NAMALWA (cell line): ENCODE results near the gene APPBP2.
"Not testable (repeated sequence)": the region's sequence is repeated elsewhere in the genome, so short reads cannot be mapped to it uniquely, and the experiment has no call there.

ENCODE experiments used
- DNase-seq: peaks from one replicate; pipeline ENCODE4 v3.0.0-alpha.2; 2015; ENCODE audit warnings: low spot score

APPBP2 gene

DNA sequence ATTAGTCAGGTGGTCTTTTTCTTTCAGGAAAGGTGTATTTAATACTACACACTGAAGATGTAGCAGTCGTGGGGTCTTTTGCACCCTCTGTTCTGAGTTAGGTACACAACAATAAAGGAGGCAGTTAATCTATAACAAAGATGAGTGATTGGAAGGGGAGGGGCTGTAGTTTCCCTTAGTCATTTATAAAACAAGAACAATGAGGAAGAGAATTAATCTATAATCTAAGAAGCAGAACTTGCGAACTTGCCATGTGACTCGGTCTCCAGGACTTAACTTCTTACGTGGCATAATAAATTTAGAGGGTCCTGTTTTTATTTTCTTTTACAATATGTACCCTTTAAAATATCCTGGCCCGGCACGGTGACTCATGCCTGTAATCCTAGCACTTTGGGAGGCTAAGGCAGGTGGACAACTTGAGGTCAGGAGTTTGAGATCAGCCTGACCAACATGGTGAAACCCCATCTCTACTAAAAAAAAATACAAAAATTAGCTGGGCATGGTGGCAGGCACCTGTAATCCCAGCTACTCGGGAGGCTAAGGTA is 8.6 kb upstream of the APPBP2 start:
- no peak for DNase-seq

DNA sequence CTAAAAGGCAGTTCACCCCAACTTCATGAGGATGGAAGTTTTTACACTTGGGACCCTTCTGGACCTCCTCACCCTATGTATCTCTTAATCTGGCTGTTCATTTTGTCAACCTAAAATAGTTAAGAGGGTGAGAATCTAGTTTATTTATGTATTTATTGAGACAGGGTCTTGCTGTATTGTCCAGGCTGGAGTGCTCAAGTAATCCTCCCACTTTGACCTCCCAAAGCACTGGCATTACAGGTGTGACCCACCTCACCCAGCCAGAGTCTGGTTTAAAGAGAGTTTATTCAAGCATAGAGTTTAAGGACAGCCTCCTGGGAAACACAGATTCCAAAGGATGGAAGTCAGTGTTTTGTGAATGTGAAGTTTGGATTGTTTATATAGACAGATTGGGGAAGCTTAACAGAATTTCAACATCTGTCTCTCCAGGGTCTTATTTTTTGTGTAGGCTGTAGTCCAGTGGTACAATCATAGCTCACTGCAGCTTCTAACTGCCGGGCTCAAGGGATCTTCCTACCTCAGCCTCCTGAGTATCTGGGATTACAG is 8.0 kb upstream of the APPBP2 start:
- no peak for DNase-seq

DNA sequence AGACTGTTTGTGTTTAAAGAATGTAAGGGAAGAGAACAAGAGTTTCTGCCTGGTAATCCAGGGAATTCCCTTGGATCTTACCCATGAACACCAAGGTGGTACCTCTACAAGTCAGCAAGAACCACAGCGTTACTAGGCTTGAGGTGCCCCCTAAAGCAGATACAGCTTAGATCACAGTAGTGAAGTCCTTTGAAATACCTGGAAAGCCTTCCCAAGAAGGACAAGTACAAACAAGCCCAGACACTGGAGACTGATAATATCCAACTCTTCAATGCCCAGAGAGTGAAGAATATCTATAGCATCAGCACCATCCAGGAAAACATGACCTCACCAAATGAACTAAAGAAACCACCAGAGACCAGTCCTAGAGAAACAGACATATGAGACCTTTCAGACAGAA is 3.8 kb upstream of the APPBP2 start:
- no peak for DNase-seq

DNA sequence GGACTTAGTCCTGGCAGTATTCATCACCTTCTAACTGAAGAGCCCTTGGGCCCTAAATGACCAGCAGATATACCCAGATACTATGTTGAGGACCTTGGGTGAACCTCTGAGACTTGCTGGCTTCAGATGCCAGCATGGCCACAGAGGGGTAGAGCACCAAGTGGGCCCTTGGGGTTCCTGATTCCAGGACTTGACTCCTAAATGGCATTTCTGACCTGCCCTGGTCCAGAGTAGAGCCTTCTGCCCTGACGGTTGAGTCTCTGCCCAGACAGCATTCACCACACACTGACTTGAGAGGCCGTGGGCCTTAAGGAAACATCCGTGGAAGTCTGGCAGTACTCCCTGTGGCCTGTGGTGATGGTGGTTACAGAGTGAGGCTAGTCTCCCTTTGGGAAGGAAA is 2.8 kb upstream of the APPBP2 start:
- DNase-seq: no peak

DNA sequence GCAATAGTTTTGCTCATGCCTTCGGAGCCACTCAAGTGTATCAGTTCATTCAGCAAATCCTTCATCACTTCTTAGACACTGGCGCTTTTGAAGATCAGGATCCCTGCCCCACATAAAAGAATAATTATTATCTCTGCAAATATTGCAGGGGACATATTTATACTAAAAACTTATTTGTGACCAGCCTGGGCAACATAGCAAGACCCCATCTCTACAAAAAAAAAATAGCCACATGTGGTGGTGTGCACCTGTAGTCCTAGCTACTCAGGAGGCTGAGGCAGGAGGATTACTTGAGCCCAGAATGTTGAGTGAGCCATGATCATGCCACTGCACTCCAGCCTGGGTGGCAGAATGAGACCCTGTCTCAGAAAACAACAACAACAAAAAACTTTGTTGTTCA is 1.7 kb upstream of the APPBP2 start:
- no peak for DNase-seq

DNA sequence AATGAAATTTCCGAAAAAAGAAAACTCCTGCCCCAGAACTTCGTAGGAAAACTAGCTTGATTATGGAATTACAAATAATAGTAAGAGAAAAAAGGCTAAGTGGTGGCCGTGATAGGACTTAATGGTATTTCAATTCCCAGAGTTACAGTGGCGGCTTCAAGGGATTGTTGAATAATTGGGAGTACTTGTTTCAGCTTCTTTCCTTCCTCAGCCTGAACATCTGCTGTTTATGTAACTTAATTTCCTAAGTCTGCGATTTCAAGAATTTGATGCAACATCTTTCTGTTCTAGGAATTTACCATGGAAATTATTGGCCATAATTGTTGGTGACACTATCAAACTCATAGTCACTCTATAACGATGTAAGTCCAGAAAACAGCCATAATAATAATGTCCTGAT is 684 bp upstream of the APPBP2 start:
- no peak for DNase-seq

DNA sequence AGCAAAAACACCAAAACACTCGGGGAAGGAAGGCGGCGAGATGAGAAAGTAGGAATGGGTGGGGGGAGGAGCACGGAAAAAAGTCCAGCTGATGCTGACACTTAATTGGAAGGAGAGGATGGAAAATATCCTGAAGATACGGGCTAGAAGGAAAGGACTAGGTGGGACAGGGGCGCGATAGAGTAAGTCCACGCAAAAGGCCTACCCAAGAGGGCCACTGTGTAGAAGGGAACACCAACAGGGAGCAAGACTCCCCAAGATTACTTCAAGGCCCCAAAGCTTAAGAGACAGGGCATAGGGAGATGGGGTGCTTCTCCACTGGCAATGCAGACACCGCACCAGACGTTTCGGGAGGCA is 736 bp downstream of the APPBP2 start:
- no peak for DNase-seq

DNA sequence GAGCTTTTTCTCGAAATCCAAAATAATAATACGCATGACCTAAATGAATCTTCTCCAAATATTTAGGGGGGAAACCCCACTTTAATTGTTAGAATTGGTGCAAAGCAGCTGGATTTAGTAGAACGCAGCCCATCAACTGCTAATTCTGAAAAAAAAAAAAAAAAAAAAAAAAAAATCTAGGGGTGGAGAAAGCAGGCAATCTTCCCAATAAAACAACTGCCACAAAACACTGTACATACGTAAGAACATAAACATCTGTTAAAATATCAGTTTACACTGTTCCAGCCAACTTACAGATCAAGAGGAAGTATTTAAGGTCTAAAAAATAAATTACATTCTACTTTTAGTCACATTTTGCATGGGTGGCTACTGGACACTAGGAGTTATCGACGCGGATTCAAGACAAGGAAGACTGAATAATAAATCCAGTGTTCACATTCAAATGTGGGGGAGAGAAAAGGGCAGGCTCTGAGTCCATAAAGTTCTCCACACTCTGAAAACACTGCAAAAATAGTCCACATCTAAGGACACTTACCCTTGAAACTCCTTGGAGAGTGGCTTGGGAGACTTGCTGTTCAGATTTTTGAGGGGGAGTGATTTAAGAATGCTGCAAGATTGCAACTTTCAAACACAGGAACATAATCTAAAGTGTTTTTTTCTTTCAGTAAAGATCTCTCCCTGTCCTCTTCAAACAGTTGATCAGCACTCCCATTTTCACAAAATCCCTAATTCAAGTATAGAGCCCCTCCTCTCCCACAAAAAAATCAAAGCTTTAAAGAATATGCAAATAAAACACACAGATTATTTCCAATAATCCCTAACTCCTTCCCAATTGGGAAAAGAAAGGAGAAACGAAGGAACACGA is 1.3 kb downstream of the APPBP2 start:
- DNase-seq: peak; percentile 29

DNA sequence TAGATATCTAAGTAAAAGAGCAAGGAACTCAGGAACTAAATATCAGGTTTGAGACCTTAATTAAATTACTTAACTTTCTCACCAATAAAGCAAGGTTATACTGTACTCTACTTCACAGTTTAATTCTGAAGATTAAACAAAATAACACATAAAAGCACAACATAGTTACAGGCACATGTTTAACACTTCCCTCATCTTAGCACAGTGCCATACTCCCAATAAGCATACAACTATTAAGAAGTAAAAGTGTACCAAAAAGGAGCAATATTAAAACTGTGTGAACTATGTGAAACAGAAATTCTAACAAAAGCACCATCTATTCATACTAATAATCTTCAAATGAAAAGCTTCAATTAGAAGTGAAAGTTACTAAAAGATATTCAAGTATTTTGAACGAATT is 2.2 kb downstream of the APPBP2 start:
- no peak for DNase-seq

DNA sequence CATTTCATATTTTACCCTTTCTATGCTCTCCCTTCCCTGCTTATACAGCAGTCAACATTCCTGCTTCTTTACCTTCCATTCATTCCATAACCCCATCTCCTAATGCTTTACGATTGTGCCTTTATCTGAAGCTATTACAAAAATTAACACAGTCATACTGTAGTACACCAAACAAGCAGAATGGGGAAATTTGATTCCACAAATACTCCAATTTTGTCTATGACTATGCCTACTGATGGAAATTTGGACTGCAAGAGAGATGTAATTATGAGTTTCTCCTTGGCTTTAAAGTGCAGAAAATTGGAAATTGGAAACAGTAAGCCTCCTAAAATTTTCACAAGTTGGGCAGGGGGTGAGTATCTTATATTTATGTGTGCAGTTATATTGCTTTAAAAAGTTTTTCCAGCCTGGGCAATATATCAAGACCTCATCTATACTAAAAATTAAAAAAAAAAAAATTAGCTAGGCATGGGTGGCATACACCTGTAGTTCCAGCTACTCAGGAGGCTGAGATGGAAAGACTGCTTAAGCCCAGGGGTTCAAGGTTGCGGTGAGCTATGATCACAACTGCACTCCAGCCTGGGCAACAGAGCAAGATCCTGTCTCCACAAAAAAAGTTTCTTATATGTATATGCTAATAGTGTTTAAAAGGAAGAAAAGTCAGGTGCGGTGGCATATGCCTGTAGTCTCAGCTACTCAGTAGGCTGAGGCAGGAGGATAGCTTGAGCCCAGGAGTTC is 3.0 kb downstream of the APPBP2 start:
- DNase-seq: no peak

DNA sequence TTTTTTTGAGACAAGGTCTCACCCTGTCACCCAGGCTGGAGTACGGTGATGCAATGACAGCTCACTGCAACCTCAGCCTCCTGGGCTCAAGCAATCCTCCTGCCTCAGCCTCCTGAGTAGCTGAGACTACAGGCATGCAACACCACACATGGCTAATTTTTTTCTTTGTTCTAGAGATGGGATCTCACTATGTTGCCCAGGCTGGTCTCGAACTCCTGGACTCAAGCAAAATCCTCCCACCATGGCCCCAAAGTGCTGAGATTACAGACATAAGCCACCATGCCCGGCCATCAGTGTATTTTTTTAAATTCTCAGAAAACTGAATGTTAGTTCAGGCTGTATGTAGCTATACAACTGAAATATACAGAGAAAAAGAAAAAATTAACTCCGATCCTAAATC is 6.2 kb downstream of the APPBP2 start:
- DNase-seq: no peak

DNA sequence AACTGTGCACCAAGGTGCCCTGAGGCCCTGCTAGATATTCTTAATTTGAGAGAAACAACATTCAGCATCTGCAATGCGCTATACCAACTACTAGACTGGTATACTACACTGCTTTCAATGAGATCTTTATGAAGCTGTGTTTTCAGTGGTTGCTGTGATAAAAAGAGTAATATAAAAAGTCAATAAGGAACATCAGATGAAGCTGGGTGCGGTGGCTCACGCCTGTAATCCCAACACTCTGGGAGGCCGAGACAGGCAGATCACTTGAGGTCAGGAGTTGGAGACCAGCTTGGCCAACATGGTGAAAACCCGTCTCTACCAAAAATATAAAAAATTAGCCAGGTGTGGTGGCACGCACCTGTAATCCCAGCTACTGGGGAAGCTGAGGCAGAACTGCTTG is 10.4 kb downstream of the APPBP2 start:
- DNase-seq: not testable (repeated sequence)

DNA sequence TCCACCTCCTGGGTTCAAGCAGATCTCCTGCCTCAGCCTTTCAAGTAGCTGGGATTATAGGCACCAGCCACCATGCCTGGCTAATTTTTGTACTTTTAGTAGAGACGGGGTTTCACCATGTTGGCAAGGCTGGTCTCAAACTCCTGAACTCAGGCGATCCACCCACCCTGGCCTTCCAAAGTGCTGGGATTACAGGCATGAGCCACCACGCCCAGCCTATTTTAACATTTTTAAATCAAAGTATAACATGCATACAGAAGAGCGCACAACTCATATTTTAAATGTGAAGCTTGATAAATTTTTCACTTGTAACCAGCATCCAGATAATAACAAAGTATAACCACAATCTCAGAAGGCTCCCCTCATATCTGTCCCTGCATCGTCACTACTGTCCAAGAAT is 10.8 kb downstream of the APPBP2 start:
- DNase-seq: not testable (repeated sequence)

DNA sequence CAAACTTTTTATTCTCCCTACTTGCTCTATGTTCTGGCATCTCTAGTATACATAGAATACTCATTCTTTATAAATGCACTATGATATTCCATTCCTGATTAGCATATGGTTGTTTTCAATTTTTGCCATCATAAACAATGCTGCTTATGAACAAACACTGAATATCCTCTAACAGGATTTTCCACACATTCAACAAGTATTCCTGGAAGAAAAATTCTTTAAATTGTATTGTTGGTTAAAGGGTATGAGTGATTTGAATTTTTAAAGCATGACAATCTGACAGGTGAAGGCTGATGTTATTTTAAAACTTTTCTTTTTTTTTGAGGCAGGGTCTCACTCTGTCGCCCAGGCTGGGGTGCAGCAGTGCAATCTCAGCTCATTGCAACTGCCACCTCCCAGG is 11.5 kb downstream of the APPBP2 start:
- no peak for DNase-seq

DNA sequence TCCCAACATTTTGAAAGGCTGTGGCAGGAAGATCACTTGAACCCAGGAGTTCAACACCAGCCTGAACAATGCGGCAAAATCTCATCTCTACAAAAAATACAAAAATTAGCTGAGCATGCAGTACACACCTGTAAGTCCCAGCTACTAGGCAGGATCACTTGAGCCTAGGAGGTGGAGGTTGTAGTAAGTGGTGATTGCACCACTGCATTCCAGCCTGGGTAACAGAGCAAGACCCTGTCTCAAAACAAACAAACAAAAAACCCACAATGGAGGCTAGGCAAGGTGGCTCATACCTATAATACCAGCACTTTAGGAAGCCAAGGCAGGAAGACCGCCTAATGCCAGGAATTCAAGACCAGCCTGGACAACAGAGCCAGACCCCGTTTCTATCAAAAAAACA is 12.0 kb downstream of the APPBP2 start:
- DNase-seq: no peak

DNA sequence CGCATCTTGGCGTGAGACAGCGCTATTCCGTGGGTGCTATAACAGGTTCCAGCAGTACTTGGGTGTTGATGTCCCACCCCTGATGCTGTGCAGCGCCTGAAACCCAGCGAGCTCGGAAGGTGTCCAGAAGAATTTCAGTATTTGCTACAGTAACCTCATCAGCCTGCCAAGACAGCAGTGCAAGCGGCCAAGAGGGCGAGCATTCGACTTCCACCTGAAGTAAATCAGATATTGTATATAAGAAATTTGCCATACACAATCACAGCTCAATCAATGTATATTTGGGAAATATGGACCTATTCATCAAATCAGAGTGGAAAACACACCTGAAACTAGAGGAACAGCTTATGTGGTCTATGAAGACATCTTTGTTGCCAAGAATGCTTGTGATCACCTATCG is 13.0 kb downstream of the APPBP2 start:
- no peak for DNase-seq

DNA sequence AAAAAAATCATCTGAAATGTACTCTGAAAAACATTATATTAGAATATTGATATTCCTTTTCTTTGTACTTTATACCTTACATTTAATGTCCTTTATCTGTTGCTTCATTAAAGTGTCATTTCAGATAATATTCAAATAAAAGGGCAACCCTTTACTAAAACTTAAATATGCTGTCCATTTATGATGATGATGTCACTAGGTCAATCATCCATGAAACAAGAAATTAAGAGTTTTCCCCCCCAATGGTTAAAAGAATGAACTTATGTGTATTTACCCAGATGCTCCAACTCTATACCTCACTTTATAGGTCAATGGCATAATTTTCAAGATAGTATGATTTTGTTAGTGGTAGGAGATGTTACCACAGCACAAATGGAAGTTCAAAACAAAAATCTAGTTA is 15.3 kb downstream of the APPBP2 start:
- no peak for DNase-seq

DNA sequence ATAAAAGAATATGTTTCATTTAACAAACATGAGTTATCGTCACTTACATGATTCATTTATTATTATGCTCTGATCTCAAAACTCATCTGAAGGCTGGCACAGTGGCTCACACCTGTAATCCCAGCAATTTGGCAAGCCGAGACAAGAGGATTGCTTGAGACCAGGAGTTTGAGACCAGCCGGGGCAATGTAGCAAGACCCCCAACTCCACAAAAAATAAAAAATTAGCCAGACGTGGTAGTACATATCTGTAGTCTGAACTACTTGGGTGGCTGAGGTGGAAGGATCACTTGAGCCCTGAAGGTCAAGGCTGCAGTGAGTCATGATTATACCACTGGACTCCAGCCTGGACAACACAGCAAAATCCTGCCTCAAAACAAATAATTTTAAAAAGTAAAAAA is 16.0 kb downstream of the APPBP2 start:
- DNase-seq: no peak

DNA sequence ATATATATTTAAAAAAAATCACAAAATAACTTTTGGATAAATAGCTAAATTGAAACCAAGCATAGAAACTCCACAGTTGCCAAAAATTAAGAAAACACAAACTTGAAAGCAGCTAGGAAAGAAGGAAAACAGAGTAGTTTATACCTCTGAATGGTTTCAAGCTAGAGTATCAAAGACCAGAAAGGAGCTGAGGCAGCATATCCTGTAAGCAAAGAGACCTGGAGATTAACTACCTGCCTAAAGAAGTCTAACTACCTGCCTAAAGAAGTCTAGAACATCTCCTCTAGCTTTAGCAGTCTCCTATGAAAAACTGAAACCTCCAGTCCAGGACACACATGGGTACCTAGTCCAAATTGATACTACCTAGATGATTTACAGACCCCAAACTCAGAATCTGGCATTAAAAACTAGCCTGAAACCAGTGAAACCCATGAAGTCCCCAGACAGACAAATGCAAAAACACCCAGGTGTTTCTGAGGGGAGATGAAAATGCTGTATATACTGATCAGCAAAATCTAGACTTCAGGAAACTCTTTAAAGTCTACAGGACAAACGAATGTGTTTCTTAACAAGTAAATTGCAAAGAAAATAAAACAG is 17.6 kb downstream of the APPBP2 start:
- no peak for DNase-seq

DNA sequence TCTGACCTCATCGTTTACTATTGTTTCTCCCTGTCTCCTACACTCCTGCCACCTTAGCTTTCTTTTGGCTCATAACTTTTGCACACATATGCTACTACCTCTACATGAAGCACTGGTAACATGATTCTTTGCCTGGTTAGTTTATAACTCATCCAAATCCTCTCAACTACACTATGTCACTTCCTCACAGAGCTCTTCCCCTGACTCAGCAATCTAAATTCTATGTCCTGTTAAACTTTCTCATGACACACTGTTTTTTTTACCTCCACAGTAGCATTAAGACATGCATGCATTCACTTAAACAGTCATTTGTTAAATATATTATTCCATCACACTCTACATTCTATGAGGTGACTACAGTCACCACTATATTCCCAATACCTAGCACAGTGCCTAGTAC is 19.7 kb downstream of the APPBP2 start:
- no peak for DNase-seq

DNA sequence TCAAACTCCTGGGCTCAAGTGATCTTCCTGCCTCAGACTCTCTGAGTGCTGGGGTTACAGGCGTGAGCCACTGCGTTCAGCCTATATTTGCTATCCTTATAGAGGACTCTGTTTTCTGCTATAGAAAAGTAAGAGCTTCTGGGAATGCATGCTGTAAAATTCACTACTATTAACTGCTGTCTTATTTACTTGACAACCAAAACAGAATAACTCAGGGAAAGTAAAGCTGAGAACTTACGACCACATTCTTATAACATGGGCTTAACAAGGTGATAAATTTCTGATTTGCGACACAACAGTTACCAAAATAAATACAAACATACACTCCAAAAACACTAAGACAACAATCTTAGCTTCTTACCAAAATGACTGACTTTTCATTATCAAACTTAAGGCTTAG is 23.9 kb downstream of the APPBP2 start:
- DNase-seq: no peak

DNA sequence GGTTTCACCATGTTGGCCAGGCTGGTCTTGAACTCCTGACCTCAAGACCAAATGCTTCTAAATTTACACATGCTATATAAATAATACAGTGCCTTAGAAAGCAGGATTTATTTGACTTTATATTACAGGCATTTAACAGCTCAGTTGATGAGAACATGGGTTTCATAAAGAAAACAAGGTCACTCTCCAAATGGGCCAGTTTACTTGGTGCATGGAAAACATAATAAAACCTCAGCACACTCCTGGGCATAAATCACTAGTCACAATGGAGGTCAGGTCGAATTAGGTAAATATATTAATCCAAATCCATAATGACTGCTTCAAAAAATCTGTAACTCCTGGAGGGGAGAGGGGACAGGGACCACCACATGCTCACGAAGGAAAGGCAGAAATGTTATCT is 24.5 kb downstream of the APPBP2 start:
- no peak for DNase-seq

DNA sequence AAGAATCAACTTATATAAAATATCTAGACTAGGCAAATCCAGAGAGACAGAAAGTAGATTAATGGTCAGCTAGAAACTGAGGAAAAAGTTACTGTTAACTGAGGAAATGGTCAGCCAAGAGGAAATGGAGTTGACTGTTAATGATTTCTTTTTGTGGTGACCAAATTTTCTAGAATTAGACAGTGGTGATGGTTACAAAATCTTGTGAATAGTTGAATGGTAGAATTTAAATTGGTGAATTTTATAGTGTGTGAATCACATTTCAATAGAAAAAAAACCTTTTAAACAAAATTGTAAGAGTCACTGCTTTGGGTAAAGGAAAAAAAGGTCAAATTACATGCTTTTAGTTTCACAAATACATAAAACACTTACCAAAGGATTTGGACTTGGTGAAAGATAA is 30.0 kb downstream of the APPBP2 start:
- no peak for DNase-seq
